Loucy (cell line): Measurements from ENCODE around the gene PLAAT3.

Source experiments
- H2AFZ ChIP-seq: fragments of 200-600 bp; sonication (generic); 2 replicates; pipeline ENCODE4 v1.6.0; 2016; ENCODE audit warnings: antibody characterized with exemption, mild to moderate bottlenecking, low read length, moderate library complexity
- H3F3A ChIP-seq: fragments of 200-600 bp; 2 replicates; pipeline ENCODE4 v1.6.0; 2016; ENCODE audit warnings: antibody characterized with exemption, low read depth, mild to moderate bottlenecking
- H3K27me3 ChIP-seq: fragments of 200-600 bp; sonication (generic); 2 replicates; pipeline ENCODE4 v1.6.1; 2014; ENCODE audit warnings: low read length, mild to moderate bottlenecking; ENCODE audit not compliant: insufficient read depth, poor library complexity, severe bottlenecking
- H3K36me3 ChIP-seq: fragments of 200-600 bp; sonication (generic); 2 replicates; pipeline ENCODE4 v1.6.1; 2016; ENCODE audit warnings: low read length; ENCODE audit not compliant: insufficient read depth
- H3K4me1 ChIP-seq: fragments of 200-600 bp; sonication (generic); 2 replicates; pipeline ENCODE4 v1.5.1; 2014; ENCODE audit warnings: low read length, mild to moderate bottlenecking; ENCODE audit not compliant: insufficient read depth, poor library complexity, severe bottlenecking
- H3K4me2 ChIP-seq: fragments of 200-600 bp; sonication (generic); 2 replicates; pipeline ENCODE4 v1.6.0; 2014; ENCODE audit warnings: antibody characterized with exemption, low read length, low read depth, mild to moderate bottlenecking; ENCODE audit not compliant: poor library complexity, severe bottlenecking
- H3K4me3 ChIP-seq: fragments of 200-600 bp; sonication (generic); 2 replicates; pipeline ENCODE4 v1.5.1; 2014; ENCODE audit warnings: low read length, mild to moderate bottlenecking, mixed read lengths; ENCODE audit not compliant: poor library complexity, severe bottlenecking
- H3K79me2 ChIP-seq: fragments of 200-600 bp; sonication (generic); 2 replicates; pipeline ENCODE4 v1.6.1; 2014; ENCODE audit warnings: low read length; ENCODE audit not compliant: insufficient read depth
- H3K9ac ChIP-seq: fragments of 200-600 bp; sonication (generic); 2 replicates; pipeline ENCODE4 v1.6.0; 2014; ENCODE audit warnings: mild to moderate bottlenecking, low read depth, low read length, moderate library complexity; ENCODE audit not compliant: poor library complexity, severe bottlenecking
- H3K9me2 ChIP-seq: fragments of 200-600 bp; sonication (generic); replicated peaks from 2 replicates; pipeline ENCODE4 v1.6.1; 2016; ENCODE audit warnings: low read depth, low read length, mixed read lengths
- H3K9me3 ChIP-seq: fragments of 200-600 bp; sonication (generic); 2 replicates; pipeline ENCODE4 v1.6.1; 2014; ENCODE audit warnings: mild to moderate bottlenecking, antibody characterized with exemption, low read length, low read depth; ENCODE audit not compliant: insufficient read depth
- H4K20me1 ChIP-seq: fragments of 200-600 bp; sonication (generic); 2 replicates; pipeline ENCODE4 v1.6.0; 2014; ENCODE audit warnings: antibody characterized with exemption, low read length, mild to moderate bottlenecking; ENCODE audit not compliant: insufficient read depth, poor library complexity, severe bottlenecking
- EZH2phosphoT487 ChIP-seq: fragments of 200-600 bp; IDR thresholded peaks from 2 replicates; pipeline ENCODE4 v1.6.1; 2018; ENCODE audit warnings: antibody characterized with exemption, mild to moderate bottlenecking, moderate library complexity, borderline replicate concordance
- TF ChIP-seq, protein P1 (sequence below): fragments of 200-600 bp; sonication (generic); conservative IDR thresholded peaks from 2 replicates; pipeline ENCODE4 v1.5.1; 2014; ENCODE audit warnings: mild to moderate bottlenecking, antibody characterized with exemption, low read length

Gene PLAAT3

GRCh38 chr11:63537293-63538101 is 76.7 kb downstream of the PLAAT3 start:
- Histone ChIP-seq H3K9ac (peak overlapping the region; percentile 64), H3K9me2 (no peaks in the 10 kb centered on the region), H3K27me3 (no peaks in the 10 kb centered on the region), H3K4me1 (peaks cover 57% of the 10 kb centered on the region), H3K9me3 (no peaks in the 10 kb centered on the region), H3K4me2 (peak overlapping the region; percentile 77), H3K36me3 (no peaks in the 10 kb centered on the region), H2AFZ (peak overlapping the region; percentile 81; the same call in 1 of the 2 replicates), H3F3A (no peaks in the 10 kb centered on the region), H3K79me2 (no peaks in the 10 kb centered on the region), H3K4me3 (peak overlapping the region; percentile 67), H4K20me1 (no peaks in the 10 kb centered on the region)
- TF ChIP-seq, protein P1, sequence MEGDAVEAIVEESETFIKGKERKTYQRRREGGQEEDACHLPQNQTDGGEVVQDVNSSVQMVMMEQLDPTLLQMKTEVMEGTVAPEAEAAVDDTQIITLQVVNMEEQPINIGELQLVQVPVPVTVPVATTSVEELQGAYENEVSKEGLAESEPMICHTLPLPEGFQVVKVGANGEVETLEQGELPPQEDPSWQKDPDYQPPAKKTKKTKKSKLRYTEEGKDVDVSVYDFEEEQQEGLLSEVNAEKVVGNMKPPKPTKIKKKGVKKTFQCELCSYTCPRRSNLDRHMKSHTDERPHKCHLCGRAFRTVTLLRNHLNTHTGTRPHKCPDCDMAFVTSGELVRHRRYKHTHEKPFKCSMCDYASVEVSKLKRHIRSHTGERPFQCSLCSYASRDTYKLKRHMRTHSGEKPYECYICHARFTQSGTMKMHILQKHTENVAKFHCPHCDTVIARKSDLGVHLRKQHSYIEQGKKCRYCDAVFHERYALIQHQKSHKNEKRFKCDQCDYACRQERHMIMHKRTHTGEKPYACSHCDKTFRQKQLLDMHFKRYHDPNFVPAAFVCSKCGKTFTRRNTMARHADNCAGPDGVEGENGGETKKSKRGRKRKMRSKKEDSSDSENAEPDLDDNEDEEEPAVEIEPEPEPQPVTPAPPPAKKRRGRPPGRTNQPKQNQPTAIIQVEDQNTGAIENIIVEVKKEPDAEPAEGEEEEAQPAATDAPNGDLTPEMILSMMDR: 0 out of 2 replicates have a peak, but pooled peaks have one; percentile 34
- TF ChIP-seq EZH2phosphoT487: no peak

DNA sequence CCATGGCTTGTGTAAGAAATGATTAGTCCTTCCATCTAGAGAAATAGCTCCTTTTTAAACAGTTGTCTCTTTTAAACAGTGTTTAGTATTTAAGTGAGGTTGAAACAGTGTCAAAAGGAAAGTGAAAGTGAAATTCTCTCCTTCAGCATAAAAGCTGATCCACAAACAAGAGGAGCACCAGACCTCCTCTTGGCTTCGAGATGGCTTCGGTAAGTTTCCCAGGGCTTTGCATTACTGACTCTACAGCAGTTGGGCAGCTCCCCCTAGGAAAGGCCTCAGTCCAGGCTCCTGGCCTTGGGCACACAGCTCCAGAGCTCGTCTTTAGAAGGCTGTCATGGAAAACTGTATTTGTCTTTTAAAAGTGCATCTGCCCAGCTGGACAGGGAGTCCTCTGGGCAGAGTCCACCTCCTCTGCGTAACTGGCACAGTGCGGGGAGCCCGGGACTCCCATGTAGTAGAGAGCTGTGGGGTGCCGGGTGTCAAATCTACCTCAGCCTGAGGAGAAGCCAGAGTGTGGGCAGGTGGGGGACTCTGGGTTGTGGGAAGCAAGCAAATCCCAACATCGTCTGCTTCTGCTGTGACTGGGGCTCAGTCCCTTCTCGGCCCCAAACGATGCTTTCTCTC is 77.5 kb downstream of the PLAAT3 start, which contains the start of gene PLAAT4:
PLAAT4 (plus strand) TSS at position 140 of the 624 bp plus-strand sequence; CDS start at position 201, 61 bp downstream.
- no peaks in the 10 kb centered on the region for H4K20me1 ChIP-seq
- no peaks in the 10 kb centered on the region for H3K27me3 ChIP-seq
- H3K9me3 ChIP-seq: no peaks in the 10 kb centered on the region
- H3K4me1 ChIP-seq: peaks cover 64% of the 10 kb centered on the region
- H2AFZ ChIP-seq: peak within 1 kb of the TSS; percentile 81
- no peaks in the 10 kb centered on the region for H3K36me3 ChIP-seq
- H3K79me2 ChIP-seq: no peaks in the 10 kb centered on the region
- H3K4me3 ChIP-seq: peak within 1 kb of the TSS; percentile 67
- H3F3A ChIP-seq: no peaks in the 10 kb centered on the region
- TF ChIP-seq EZH2phosphoT487: no peak
- TF ChIP-seq, protein P1: no peak
- H3K9ac ChIP-seq: peak within 1 kb of the TSS; percentile 64
- H3K9me2 ChIP-seq: no peaks in the 10 kb centered on the region
- H3K4me2 ChIP-seq: peak within 1 kb of the TSS; percentile 77

- peak overlapping the region; percentile 77 for H3K4me2 ChIP-seq
- H3K4me3 ChIP-seq: peak overlapping the region; percentile 67
- H4K20me1 ChIP-seq: no peaks in the 10 kb centered on the region
- H3K4me1 ChIP-seq: peaks cover 72% of the 10 kb centered on the region
- H3K79me2 ChIP-seq: no peaks in the 10 kb centered on the region
- no peak for TF ChIP-seq EZH2phosphoT487
- no peaks in the 10 kb centered on the region for H3F3A ChIP-seq
- no peaks in the 10 kb centered on the region for H3K36me3 ChIP-seq
- peak overlapping the region; percentile 64 for H3K9ac ChIP-seq
- H3K9me2 ChIP-seq: no peaks in the 10 kb centered on the region
- H2AFZ ChIP-seq: 0 out of 2 replicates have a peak overlapping the region, but pooled peaks have one; percentile 29
- no peaks in the 10 kb centered on the region for H3K27me3 ChIP-seq
- H3K9me3 ChIP-seq: no peaks in the 10 kb centered on the region
These were observed 78.5 kb downstream of the PLAAT3 start for GRCh38 chr11:63535734-63536133.
